HG02623 (cell line): Measurements from ENCODE around the gene KCNQ1.

Experiments
- ATAC-seq: cut with Tn5 transposase; IDR thresholded peaks from one replicate; pipeline ENCODE4 v1.9.1; 2021; ENCODE audit warnings: moderate library complexity; ENCODE audit not compliant: unreplicated experiment

The KCNQ1 gene

GRCh38 chr11:2752204-2752770 lies 307.5 kb downstream of the KCNQ1 start:
- no peak for ATAC-seq

GRCh38 chr11:2752923-2753322 lies 308.1 kb downstream of the KCNQ1 start:
- ATAC-seq = no peak

- no peak for ATAC-seq
Observed at GRCh38 chr11:2754008-2754407, 309.2 kb downstream of the KCNQ1 start.

DNA sequence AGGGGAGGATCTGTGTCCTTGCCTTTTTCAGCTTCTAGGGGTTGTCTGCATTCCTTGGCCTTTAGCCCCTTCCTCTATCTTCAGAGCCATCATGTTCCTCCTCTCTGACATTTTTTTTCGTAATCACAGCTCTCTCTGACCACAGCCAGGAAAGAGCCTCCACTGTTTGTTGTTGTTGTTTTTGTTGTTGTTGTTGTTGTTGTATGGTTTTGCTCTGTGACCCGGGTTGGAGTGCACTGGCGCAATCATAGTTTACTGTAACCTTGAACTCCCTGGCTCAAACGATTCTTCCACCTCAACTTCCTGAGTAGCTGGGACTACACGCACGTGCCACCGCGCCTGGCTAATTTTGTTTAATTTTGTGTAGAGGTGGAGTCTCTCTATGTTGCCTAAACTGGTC lies 310.3 kb downstream of the KCNQ1 start:
- ATAC-seq = no peak

DNA sequence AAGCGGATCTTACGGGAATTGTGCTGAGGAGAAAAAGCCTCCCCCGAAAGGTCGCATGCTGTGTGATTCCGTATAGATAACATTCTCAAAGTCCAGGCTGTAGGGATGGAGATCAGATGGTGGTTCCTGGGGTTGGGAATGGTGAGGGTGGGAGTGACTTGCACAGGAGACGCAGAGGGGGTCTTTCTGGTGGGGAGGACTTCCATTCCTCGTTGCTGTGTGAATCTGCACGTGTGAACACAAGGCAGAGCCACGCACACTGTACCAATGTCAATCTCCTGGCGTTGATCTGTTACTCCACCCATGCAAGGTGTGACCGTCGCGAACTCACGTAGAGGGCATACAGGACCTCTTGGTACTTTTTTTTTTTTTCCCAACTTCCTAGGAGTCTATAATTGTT lies 313.9 kb downstream of the KCNQ1 start:
- ATAC-seq = no peak

- no peak for ATAC-seq
Observed at GRCh38 chr11:2759228-2760195, 314.7 kb downstream of the KCNQ1 start.

DNA sequence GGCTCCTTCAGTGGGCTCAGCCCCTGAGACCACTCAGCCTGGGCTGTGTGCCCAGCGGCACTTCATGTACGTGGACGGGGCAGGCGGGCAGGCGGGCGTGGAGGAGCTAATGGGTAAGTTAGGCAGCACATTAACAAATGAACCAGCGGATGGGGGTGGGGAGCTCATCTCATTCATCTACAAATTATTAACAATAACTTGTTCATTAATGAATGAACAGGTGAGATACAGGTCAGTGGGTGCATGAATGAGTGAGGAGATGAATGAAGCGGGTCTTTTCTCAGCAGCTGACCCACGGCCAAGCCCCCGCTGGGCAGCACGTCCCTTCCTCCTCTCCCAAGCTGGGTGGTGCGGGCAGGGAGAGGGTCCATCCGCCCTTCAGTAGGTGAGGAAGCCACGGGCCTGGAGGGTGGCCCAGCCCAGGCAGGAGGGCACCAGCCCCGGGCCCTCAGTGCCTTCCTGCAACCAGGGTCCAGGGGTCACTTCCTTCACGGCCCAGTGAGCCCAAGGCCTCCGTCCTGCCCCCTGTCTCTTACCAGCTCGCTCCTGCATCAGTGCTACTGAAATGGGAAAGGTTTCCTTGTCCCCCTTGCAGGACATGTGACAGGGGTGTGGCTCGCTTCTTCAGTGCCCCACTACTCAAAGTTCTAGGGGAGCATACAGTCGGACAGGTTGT lies 315.5 kb downstream of the KCNQ1 start:
- no peak for ATAC-seq

DNA sequence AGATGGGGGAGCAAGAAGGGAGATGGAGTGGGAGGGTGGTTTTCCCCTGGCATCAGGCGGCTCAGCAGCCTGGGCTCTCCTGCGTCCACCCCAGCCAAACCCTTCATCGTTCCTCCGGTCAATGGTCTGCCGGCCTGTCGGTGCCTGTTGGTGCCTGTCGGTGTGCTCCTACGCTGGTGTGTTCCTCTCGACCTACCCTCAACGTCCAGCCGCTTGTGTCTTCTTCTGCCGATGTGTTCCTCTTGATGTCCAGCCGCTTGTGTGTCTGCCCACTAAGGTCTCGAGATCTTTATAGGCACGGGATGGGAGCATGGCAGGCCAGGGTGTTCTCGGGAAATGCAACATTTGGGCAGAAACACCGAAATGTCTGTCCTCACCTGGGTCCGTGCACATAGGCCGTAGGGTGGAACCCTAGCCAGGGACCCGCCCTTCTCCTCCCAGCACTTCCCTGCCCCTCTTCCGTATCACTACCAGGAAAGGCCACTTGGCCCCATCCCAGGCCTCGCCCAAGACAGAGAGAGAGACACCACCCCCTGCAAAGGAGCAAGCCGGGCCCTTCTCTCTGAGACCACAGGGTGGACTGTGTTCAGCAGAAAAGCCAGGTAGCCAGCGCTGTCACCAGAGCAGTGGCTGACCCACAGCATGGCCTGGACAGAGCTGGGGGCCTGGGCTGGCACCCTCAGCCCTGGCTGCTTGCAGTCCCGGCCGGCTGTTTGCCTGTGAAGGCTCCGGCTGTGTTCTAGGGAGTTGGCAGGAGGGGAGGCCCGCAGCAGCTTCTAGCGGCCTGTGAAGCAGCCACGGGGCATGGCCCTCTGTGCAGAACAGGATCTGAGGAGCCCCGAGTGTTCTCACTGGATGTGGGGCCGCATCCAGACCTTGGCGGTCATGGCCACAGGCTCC lies 316.6 kb downstream of the KCNQ1 start:
- no peak for ATAC-seq

GRCh38 chr11:2762031-2762380 lies 317.2 kb downstream of the KCNQ1 start:
- no peak for ATAC-seq

- no peak for ATAC-seq
Observed at GRCh38 chr11:2762451-2762850, 317.6 kb downstream of the KCNQ1 start.

DNA sequence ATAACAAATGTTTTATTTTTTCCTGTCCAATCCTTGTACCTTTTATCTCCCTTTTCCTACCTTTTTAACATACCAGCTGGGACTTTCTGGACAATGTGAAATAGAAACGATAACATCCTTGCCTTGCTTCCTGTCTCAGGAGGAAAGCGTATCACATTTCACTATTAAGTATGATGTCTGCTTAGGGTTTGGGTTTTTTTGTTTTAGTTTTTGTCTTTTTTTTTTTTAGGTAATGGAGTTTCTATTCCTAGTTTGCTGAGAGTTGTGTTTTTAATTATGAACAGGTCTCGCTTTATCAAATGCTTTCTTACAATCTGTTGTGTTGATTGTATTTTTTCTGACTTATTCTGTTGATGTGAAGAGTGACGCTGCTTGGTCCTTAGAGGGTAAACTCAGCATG lies 319.2 kb downstream of the KCNQ1 start:
- no peak for ATAC-seq

GRCh38 chr11:2765491-2765890 lies 320.7 kb downstream of the KCNQ1 start:
- no peak for ATAC-seq

DNA sequence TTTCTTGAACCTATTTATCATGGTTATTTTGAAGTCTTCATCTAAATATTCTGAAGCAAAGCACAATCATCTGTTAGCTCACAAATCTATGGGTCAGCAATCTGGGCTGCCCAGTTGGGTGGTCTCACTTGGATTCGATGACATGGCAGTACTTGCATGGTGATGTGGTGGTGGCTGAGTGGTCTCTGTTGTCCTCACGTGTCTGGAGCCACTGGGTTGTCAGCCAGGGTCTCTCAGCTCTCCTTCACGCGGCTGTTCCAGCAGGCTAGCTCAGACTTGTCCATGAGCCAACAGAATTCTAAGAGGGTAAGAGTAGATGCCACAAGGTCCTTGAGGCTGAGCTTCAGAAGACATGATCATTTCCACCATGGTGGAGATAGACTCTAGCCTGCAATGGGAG lies 321.4 kb downstream of the KCNQ1 start:
- ATAC-seq = no peak

DNA sequence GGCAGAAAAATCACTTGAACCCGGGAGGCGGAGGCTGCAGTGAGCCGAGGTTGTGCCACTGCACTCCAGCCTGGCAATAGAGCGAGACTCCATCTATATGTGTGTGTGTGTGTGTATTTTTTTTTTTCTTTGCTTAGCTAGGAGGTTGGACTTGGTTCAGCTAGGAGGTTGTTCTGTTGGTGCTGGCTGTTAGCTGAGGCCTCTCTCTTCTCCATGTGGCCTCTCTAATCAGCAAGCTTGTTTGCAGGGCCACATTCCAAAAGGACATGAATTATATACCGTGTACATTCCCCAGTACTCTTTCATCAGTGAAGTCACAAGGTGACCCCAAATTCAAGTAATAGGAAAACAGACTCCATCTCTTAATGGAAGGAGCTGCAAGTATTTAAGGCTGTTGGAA lies 322.3 kb downstream of the KCNQ1 start:
- ATAC-seq = no peak

DNA sequence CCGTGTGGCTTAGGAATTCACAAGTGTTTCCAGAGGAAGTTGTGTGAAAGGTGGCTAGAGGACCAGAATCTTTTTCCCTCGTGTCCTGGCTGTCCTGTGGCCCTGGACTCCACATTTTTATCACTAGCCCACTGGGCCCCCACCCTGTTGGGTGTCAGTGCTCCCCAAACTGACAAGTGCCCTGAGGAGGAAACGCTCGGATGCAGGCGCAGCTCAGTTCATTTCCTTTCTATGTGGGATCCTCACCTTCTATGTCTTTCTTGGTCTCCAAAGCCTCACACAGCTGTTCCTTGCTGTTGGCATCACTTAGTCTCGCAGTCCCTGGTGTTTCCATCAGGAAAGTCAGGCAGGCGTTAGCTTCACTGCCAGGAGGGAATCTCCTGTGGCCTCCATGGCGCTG lies 323.0 kb downstream of the KCNQ1 start:
- ATAC-seq = no peak

DNA sequence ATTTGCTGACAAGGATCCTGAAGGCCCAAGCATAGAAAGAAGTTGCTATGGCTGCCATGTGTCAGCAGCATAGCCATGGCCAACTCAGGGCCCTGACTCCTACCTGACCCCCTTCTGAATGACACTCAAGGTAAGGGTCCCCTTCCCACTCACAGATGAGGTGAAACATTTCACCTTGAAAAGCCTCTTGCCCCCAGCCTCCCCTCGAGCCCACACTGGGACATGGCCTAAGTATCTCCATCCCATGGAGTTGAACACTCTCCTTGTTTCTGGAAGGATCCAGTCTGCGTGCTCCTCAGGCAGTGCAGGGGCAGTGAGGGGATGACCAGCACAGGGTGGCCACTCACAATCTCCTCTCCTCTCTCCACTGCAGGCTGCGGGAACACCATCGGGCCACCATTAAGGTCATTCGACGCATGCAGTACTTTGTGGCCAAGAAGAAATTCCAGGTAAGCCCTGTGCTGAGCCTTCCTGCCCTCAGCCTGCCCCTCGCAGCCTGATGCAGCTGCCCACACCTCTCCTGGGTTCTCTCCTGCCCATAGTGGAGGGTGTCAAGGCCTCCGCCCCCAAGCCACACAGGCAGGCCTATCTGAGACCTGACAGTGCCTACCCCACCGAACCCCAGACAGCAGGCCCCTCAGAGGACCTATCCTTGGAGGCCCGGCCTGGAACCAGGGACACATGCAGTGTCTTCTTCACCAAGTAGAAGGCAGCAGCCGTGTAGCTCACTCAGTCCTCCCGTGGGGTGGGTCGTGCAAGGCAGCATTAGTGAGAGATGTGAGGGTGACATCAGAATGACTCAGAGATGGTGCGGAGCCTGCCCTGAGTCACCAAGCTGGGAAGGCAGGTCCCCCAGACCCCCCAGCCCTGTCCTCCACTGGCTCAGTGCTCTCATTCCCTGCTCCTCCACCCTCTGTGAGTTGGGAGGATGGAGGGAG lies 323.9 kb downstream of the KCNQ1 start:
- no peak for ATAC-seq

GRCh38 chr11:2769409-2770095 lies 324.7 kb downstream of the KCNQ1 start:
- ATAC-seq = no peak

DNA sequence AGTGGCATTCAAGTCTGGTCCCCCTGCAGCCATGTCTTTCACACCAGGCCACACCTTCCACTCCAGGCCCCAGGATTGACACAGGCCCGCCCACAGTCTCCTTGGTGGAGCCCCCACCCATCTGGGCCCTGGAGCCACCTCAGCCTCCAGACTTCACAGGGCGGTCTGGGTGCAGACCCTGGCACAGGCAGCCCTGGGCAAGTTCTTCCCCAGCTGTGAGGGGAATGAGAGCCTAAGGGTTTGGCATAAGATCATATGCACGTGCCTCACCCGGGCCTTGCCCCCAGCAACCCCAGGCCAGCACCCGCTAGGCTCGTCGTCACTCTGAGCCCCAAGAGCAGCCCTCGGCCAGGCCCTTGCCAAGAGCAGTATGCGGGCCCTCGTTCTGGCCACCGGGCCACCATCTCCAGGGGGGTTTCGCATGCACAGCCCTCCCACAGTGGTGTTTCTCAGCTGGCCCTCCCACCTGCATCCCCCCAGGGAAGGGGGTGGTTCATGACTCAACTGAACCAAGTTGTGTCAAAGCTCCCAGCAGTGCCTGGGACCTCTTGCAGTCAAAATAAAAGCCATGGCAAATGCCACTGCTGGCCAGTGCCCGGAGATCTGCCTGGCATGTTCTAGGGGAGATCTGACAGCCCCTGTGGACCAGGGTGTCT lies 325.4 kb downstream of the KCNQ1 start:
- no peak for ATAC-seq

GRCh38 chr11:2770761-2771301 lies 326.0 kb downstream of the KCNQ1 start:
- ATAC-seq = no peak
